Measurements from ENCODE around the gene TMEM116.

The TMEM116 gene

DNA sequence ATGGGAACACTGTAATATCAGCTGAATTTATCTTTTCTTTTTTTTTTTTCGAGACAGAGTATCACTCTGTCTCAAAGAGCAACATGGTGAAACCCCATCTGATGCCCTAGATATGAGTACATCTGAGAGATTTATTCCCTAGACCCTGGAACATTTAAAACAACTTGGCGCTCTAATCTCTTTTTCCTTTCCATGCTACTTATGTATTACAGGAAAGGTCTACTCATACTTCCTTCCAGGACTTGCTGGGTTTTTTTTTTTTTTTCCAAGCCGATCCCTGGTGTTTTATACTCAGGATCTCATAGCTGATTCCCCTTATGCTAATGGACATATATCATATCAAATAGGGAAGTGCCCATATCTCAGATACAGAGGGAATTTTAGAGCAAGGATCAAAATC, 87.8 kb downstream of the TMEM116 start:
- H3K27ac ChIP-seq (ENCODE audit: low read depth, low read length), result no peak overlapping the region
- H3K9me3 ChIP-seq (ENCODE audit: insufficient read depth, low read depth, low read length), result no peaks in the 10 kb centered on the region
- H3K79me2 ChIP-seq (ENCODE audit: control insufficient read depth, insufficient read depth, low read length, poor library complexity), result no peaks in the 10 kb centered on the region
- no peak overlapping the region for H4K8ac ChIP-seq (ENCODE audit: low read depth, low read length)
- H3K27me3 ChIP-seq (ENCODE audit: insufficient read depth, low read length), result no peaks in the 10 kb centered on the region
- H3K9ac ChIP-seq (ENCODE audit: low read length), result no peak overlapping the region
- H3K18ac ChIP-seq (ENCODE audit: low read length), result no peak overlapping the region
- no peak overlapping the region for H2BK12ac ChIP-seq (ENCODE audit: low read length)
- no peak overlapping the region for H3K23ac ChIP-seq (ENCODE audit: low read length)
- H3K4me2 ChIP-seq (ENCODE audit: low read length), result no peak overlapping the region
- no peak overlapping the region for H3K14ac ChIP-seq (ENCODE audit: low read length)
- H3K4me3 ChIP-seq (ENCODE audit: low read depth, low read length), result no peak overlapping the region
- H4K91ac ChIP-seq (ENCODE audit: low read depth, low read length), result no peak overlapping the region
- no peak for DNase-seq
- H3K4me1 ChIP-seq (ENCODE audit: control insufficient read depth in 1 of 2, insufficient read depth in 2 of 2, low read length in 2 of 2), result no peaks in the 10 kb centered on the region
- no peaks in the 10 kb centered on the region for H3K36me3 ChIP-seq (ENCODE audit: control insufficient read depth in 1 of 2, insufficient read depth in 2 of 2, low read length in 2 of 2)
- no peak overlapping the region for H3K4ac ChIP-seq (ENCODE audit: low read depth, low read length)
- H2BK5ac ChIP-seq (ENCODE audit: low read depth, low read length, poor library complexity), result no peak overlapping the region
- no peak overlapping the region for H2AK5ac ChIP-seq (ENCODE audit: low read length)
- no peak overlapping the region for H2AFZ ChIP-seq (ENCODE audit: insufficient read depth, low read length, poor library complexity)
- no CpG with 5 or more reads among the region's 3 CpGs for WGBS (ENCODE audit: extremely low coverage, insufficient coverage, insufficient read length)
- H2BK120ac ChIP-seq (ENCODE audit: insufficient read depth, low read length, poor library complexity), result no peak overlapping the region
- H3K79me1 ChIP-seq (ENCODE audit: low read length), result no peaks in the 10 kb centered on the region
- H4K12ac ChIP-seq (ENCODE audit: low read depth, low read length), result no peak overlapping the region

DNA sequence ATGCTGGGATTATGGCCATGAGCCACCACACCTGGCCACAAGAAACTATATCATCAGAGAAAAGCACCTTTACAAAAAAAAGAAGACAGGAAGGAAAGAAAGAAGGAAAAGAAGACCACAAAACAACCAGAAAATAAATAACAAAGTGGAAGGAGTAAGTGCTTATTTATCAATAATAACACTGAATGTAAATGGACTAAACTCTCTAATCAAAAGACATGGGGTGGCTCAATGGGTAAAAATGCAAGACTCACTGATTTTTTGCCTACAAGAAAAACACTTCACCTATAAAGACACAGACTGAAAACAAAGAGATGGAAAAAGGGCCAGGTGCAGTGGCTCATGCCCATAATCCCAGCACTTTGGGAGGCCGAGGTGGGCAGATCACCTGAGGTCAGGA, 105.2 kb downstream of the TMEM116 start:
- no peak overlapping the region for H3K4me3 ChIP-seq (ENCODE audit: low read depth, low read length)
- no peaks in the 10 kb centered on the region for H3K79me2 ChIP-seq (ENCODE audit: control insufficient read depth, insufficient read depth, low read length, poor library complexity)
- peaks cover 4% of the 10 kb centered on the region for H3K9me3 ChIP-seq (ENCODE audit: insufficient read depth, low read depth, low read length)
- no peak overlapping the region for H4K12ac ChIP-seq (ENCODE audit: low read depth, low read length)
- H3K79me1 ChIP-seq (ENCODE audit: low read length), result no peaks in the 10 kb centered on the region
- H3K9ac ChIP-seq (ENCODE audit: low read length), result no peak overlapping the region
- H2AFZ ChIP-seq (ENCODE audit: insufficient read depth, low read length, poor library complexity), result no peak overlapping the region
- H3K36me3 ChIP-seq (ENCODE audit: control insufficient read depth in 1 of 2, insufficient read depth in 2 of 2, low read length in 2 of 2), result peaks cover 12 to 14% of the 10 kb centered on the region in 2 experiments
- no peak overlapping the region for H4K8ac ChIP-seq (ENCODE audit: low read depth, low read length)
- no peak overlapping the region for H3K14ac ChIP-seq (ENCODE audit: low read length)
- H3K4ac ChIP-seq (ENCODE audit: low read depth, low read length), result no peak overlapping the region
- no peak overlapping the region for H3K18ac ChIP-seq (ENCODE audit: low read length)
- H2BK120ac ChIP-seq (ENCODE audit: insufficient read depth, low read length, poor library complexity), result no peak overlapping the region
- no peak overlapping the region for H3K4me2 ChIP-seq (ENCODE audit: low read length)
- H3K23ac ChIP-seq (ENCODE audit: low read length), result no peak overlapping the region
- H2BK5ac ChIP-seq (ENCODE audit: low read depth, low read length, poor library complexity), result no peak overlapping the region
- H2AK5ac ChIP-seq (ENCODE audit: low read length), result no peak overlapping the region
- no peaks in the 10 kb centered on the region for H3K27me3 ChIP-seq (ENCODE audit: insufficient read depth, low read length)
- H3K27ac ChIP-seq (ENCODE audit: low read depth, low read length), result no peak overlapping the region
- no peak overlapping the region for H2BK12ac ChIP-seq (ENCODE audit: low read length)
- DNase-seq, result no peak
- H3K4me1 ChIP-seq (ENCODE audit: control insufficient read depth in 1 of 2, insufficient read depth in 2 of 2, low read length in 2 of 2), result no peaks in the 10 kb centered on the region
- WGBS (ENCODE audit: extremely low coverage, insufficient coverage, insufficient read length), result no CpG with 5 or more reads among the region's 1 CpG
- H4K91ac ChIP-seq (ENCODE audit: low read depth, low read length), result no peak overlapping the region

DNA sequence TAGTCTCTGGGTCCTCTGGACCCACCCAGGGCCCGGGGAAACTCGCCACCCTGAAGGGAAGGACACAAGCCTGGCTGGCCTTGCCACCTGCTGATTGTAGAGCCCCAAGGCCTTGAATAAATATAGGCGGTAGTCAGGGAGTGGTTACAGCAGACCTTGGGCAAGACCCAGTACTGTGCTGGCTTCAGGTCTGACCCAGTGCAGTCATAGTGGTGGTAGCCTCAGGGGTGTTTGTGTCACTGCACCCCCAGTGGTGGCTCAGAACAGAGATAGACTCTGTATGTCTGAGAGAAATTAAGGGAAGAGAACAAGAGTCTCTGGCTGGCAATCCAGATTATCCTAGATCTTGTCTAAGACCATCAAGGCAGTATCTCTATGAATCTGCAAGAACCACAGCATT, 107.5 kb downstream of the TMEM116 start:
- Histone ChIP-seq H3K9ac (ENCODE audit: low read length) (no peak overlapping the region), H3K79me2 (ENCODE audit: control insufficient read depth, insufficient read depth, low read length, poor library complexity) (no peaks in the 10 kb centered on the region), H3K4me2 (ENCODE audit: low read length) (no peak overlapping the region), H3K27me3 (ENCODE audit: insufficient read depth, low read length) (no peaks in the 10 kb centered on the region), H3K4me3 (ENCODE audit: low read depth, low read length) (no peak overlapping the region), H3K18ac (ENCODE audit: low read length) (no peak overlapping the region), H4K91ac (ENCODE audit: low read depth, low read length) (no peak overlapping the region), H3K27ac (ENCODE audit: low read depth, low read length) (no peak overlapping the region), H4K8ac (ENCODE audit: low read depth, low read length) (no peak overlapping the region), H2BK5ac (ENCODE audit: low read depth, low read length, poor library complexity) (no peak overlapping the region), H2BK12ac (ENCODE audit: low read length) (no peak overlapping the region), H3K9me3 (ENCODE audit: insufficient read depth, low read depth, low read length) (peaks cover 4% of the 10 kb centered on the region), H3K4me1 (ENCODE audit: control insufficient read depth in 1 of 2, insufficient read depth in 2 of 2, low read length in 2 of 2) (no peaks in the 10 kb centered on the region), H3K36me3 (ENCODE audit: control insufficient read depth in 1 of 2, insufficient read depth in 2 of 2, low read length in 2 of 2) (peaks cover 12 to 14% of the 10 kb centered on the region in 2 experiments), H2AFZ (ENCODE audit: insufficient read depth, low read length, poor library complexity) (no peak overlapping the region), H3K4ac (ENCODE audit: low read depth, low read length) (no peak overlapping the region), H4K12ac (ENCODE audit: low read depth, low read length) (no peak overlapping the region), H2AK5ac (ENCODE audit: low read length) (no peak overlapping the region), H3K14ac (ENCODE audit: low read length) (no peak overlapping the region), H3K79me1 (ENCODE audit: low read length) (no peaks in the 10 kb centered on the region), H3K23ac (ENCODE audit: low read length) (no peak overlapping the region), H2BK120ac (ENCODE audit: insufficient read depth, low read length, poor library complexity) (no peak overlapping the region)
- DNase-seq, result no peak
- WGBS (ENCODE audit: extremely low coverage, insufficient coverage, insufficient read length), result no CpG with 5 or more reads among the region's 3 CpGs

DNA sequence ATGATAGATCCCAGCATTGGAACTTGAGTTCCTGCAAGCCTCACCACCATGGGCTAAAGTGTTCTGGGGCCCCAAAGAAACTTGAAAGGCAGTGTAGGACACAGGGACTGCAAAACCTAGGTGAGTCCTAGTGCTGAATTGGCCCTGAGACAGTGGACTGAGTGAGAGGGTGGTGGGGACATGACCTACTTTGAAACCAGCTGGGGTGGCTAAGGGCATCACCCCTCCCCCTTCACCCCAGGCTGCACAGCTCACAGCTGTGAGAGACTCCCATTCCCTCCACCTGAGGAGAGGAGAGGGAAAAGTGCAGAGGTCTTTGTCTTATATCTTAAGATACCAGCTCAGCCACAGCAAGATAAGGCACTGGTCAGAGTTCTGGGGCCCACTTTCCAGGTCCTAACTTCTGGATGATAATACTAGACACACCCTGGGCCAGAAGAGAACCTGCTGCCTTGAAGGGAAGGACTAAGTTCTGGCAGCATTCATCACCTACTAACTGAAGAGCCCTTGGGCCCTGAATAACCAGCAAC, 108.5 kb downstream of the TMEM116 start:
- no peak overlapping the region for H3K4me2 ChIP-seq (ENCODE audit: low read length)
- H3K9me3 ChIP-seq (ENCODE audit: insufficient read depth, low read depth, low read length), result peaks cover 6% of the 10 kb centered on the region
- H3K4me3 ChIP-seq (ENCODE audit: low read depth, low read length), result no peak overlapping the region
- no peaks in the 10 kb centered on the region for H3K79me2 ChIP-seq (ENCODE audit: control insufficient read depth, insufficient read depth, low read length, poor library complexity)
- no peak overlapping the region for H4K8ac ChIP-seq (ENCODE audit: low read depth, low read length)
- H3K14ac ChIP-seq (ENCODE audit: low read length), result no peak overlapping the region
- H3K27me3 ChIP-seq (ENCODE audit: insufficient read depth, low read length), result no peaks in the 10 kb centered on the region
- no peak overlapping the region for H2AK5ac ChIP-seq (ENCODE audit: low read length)
- H3K4ac ChIP-seq (ENCODE audit: low read depth, low read length), result no peak overlapping the region
- H3K79me1 ChIP-seq (ENCODE audit: low read length), result no peaks in the 10 kb centered on the region
- H3K23ac ChIP-seq (ENCODE audit: low read length), result no peak overlapping the region
- H2BK5ac ChIP-seq (ENCODE audit: low read depth, low read length, poor library complexity), result no peak overlapping the region
- H2AFZ ChIP-seq (ENCODE audit: insufficient read depth, low read length, poor library complexity), result no peak overlapping the region
- H2BK12ac ChIP-seq (ENCODE audit: low read length), result no peak overlapping the region
- no peak for DNase-seq
- no peak overlapping the region for H3K27ac ChIP-seq (ENCODE audit: low read depth, low read length)
- no peak overlapping the region for H4K91ac ChIP-seq (ENCODE audit: low read depth, low read length)
- no peak overlapping the region for H2BK120ac ChIP-seq (ENCODE audit: insufficient read depth, low read length, poor library complexity)
- H3K18ac ChIP-seq (ENCODE audit: low read length), result no peak overlapping the region
- H3K36me3 ChIP-seq (ENCODE audit: control insufficient read depth in 1 of 2, insufficient read depth in 2 of 2, low read length in 2 of 2), result peaks cover 16 to 23% of the 10 kb centered on the region in 2 experiments
- H3K9ac ChIP-seq (ENCODE audit: low read length), result no peak overlapping the region
- no peaks in the 10 kb centered on the region for H3K4me1 ChIP-seq (ENCODE audit: control insufficient read depth in 1 of 2, insufficient read depth in 2 of 2, low read length in 2 of 2)
- peak overlapping the region; percentile 43 for H4K12ac ChIP-seq (ENCODE audit: low read depth, low read length)
